Liver (tissue), 9 donors: Measurements from ENCODE around the gene ANKZF1. TPM values are rescaled to one million over a fixed set of nuclear protein-coding genes. Genes with fewer than 3 reads are reported as not detected.

Source experiments
- DNase-seq: peaks from one replicate; pipeline ENCODE4 v3.0.0-alpha.2; 2017; ENCODE audit warnings: low spot score
- H3K27ac ChIP-seq, 2 donors: one replicate each; pipeline ENCODE4 v1.7.0; 2013; ENCODE audit warnings: inconsistent platforms in 2 of 2, low read length in 2 of 2, control low read depth in 1 of 2, low read depth in 1 of 2, mild to moderate bottlenecking in 1 of 2
- H3K27me3 ChIP-seq, 4 donors: one replicate each; pipeline versions ENCODE4 v1.6.1 to v1.7.0; 2013; ENCODE audit warnings: low read length in 3 of 4, inconsistent platforms in 1 of 4, mild to moderate bottlenecking in 1 of 4, moderate library complexity in 1 of 4; ENCODE audit not compliant: control insufficient read depth in 4 of 4, insufficient read depth in 4 of 4
- H3K36me3 ChIP-seq, 4 donors: one replicate each; pipeline versions ENCODE4 v1.6.1 to v1.7.0; 2013; ENCODE audit warnings: low read length in 3 of 4, mild to moderate bottlenecking in 3 of 4, low read depth in 1 of 4, moderate library complexity in 1 of 4; ENCODE audit not compliant: control insufficient read depth in 4 of 4, insufficient read depth in 3 of 4
- H3K4me1 ChIP-seq, 4 donors: one replicate each; pipeline versions ENCODE4 v1.6.1 to v1.7.0; 2013; ENCODE audit warnings: low read length in 3 of 4, mild to moderate bottlenecking in 3 of 4, moderate library complexity in 1 of 4; ENCODE audit not compliant: control insufficient read depth in 4 of 4, insufficient read depth in 4 of 4
- H3K4me3 ChIP-seq, 3 donors: one replicate each; pipeline versions ENCODE4 v1.6.1 to v1.7.0; 2013; ENCODE audit warnings: low read length in 3 of 3, control low read depth in 1 of 3, low read depth in 1 of 3, mild to moderate bottlenecking in 1 of 3
- H3K9ac ChIP-seq, 2 donors: one replicate each; pipeline ENCODE4 v1.7.0; 2013; ENCODE audit warnings: low read length in 2 of 2, mild to moderate bottlenecking in 2 of 2, moderate library complexity in 2 of 2, control low read depth in 1 of 2, low read depth in 1 of 2
- H3K9me3 ChIP-seq, 4 donors: one replicate each; pipeline versions ENCODE4 v1.6.1 to v1.7.0; 2013; ENCODE audit warnings: low read length in 3 of 4; ENCODE audit not compliant: control insufficient read depth in 4 of 4
- ATF3 ChIP-seq: IDR thresholded peaks from 2 replicates; pipeline ENCODE4 v1.6.1; 2016; ENCODE audit warnings: antibody characterized with exemption
- CTCF ChIP-seq: fragments of 150-350 bp; IDR thresholded peaks from 2 replicates; pipeline ENCODE4 v1.5.1; 2017; ENCODE audit warnings: improper control_type of control experiment, low read depth, low read length; ENCODE audit not compliant: missing input control
- EGR1 ChIP-seq, 2 donors: IDR thresholded peaks; 2 replicates each; pipeline ENCODE4 v1.6.1; 2016 to 2018; ENCODE audit warnings: antibody characterized with exemption in 2 of 2, low read depth in 2 of 2
- FOXA2 ChIP-seq: IDR thresholded peaks from 2 replicates; pipeline ENCODE4 v1.6.1; 2016; ENCODE audit warnings: antibody characterized with exemption
- GABPA ChIP-seq, 2 donors: IDR thresholded peaks in 1 of 2; conservative IDR thresholded peaks in 1 of 2; 2 replicates each; pipeline ENCODE4 v1.6.1; 2016; ENCODE audit warnings: antibody characterized with exemption in 2 of 2, mild to moderate bottlenecking in 1 of 2, moderate library complexity in 1 of 2
- HNF4A ChIP-seq, 2 donors: conservative IDR thresholded peaks; 2 replicates each; pipeline ENCODE4 v1.6.1; 2016; ENCODE audit warnings: antibody characterized with exemption in 2 of 2, mild to moderate bottlenecking in 2 of 2
- HNF4G ChIP-seq: IDR thresholded peaks from 2 replicates; pipeline ENCODE4 v1.6.1; 2016; ENCODE audit warnings: antibody characterized with exemption
- NR2F2 ChIP-seq: IDR thresholded peaks from 2 replicates; pipeline ENCODE4 v1.6.1; 2016; ENCODE audit warnings: antibody characterized with exemption
- RAD21 ChIP-seq, 2 donors: IDR thresholded peaks; 2 replicates each; pipeline ENCODE4 v1.6.1; 2016; ENCODE audit warnings: antibody characterized with exemption in 2 of 2, mild to moderate bottlenecking in 2 of 2
- REST ChIP-seq: IDR thresholded peaks from 2 replicates; pipeline ENCODE4 v1.6.1; 2016; ENCODE audit warnings: antibody characterized with exemption, mild to moderate bottlenecking
- RXRA ChIP-seq, 2 donors: IDR thresholded peaks; 2 replicates each; pipeline ENCODE4 v1.6.1; 2017 to 2018; ENCODE audit warnings: antibody characterized with exemption in 2 of 2, mild to moderate bottlenecking in 1 of 2
- SP1 ChIP-seq: IDR thresholded peaks from 2 replicates; pipeline ENCODE4 v1.6.1; 2018; ENCODE audit warnings: antibody characterized with exemption, mild to moderate bottlenecking
- TAF1 ChIP-seq: conservative IDR thresholded peaks from 2 replicates; pipeline ENCODE4 v1.6.1; 2016; ENCODE audit warnings: antibody characterized with exemption, mild to moderate bottlenecking
- ZBTB33 ChIP-seq: IDR thresholded peaks from 2 replicates; pipeline ENCODE4 v1.6.1; 2016; ENCODE audit warnings: antibody characterized with exemption
- WGBS: extraction: QIAGEN DNeasy Blood & Tissue Kit; methylation state at CpG from one replicate; pipeline ENCODE4 v1.1.7; 2013; 5-methylcytosine and 5-hydroxymethylcytosine counted together
- polyA plus RNA-seq, 2 donors: library from polyadenylated mRNA; stranded (reverse) in 1 of 2; unstranded in 1 of 2; fragments of 200-250 nt in 1 of 2; fragments of >200 nt in 1 of 2; fragmentation: Nextera tagmentation in 1 of 2; extraction: Ambion mirVana in 1 of 2; gene quantifications; one replicate each; pipeline versions ENCODE4 v1.2.1 to v1.2.3, GENCODE V29; 2013 to 2015
- total RNA-seq, 2 donors: library from RNA; depleted of rRNA; stranded (reverse); fragments of >200 nt; gene quantifications; one replicate each; pipeline ENCODE4 v1.2.3, GENCODE V29; 2014
- donor health status: healthy.
- donor health status: healthy.
- donor health status: healthy.
- donor health status: healthy.
- donor health status: healthy.

Gene ANKZF1
- total and polyA plus RNA-seq, 4 donors, result 9.0 to 30.6 (median 20.5) TPM

- Histone ChIP-seq H3K9ac (peak overlapping the region; percentile 23 to 32), H3K4me3 (peak overlapping the region; percentile 11 to 95 (median 78)), H3K36me3 (peaks cover 2 to 16% (median 8%) of the 10 kb centered on the region in 4 donors), H3K9me3 (no peaks in the 10 kb centered on the region), H3K27me3 (no peaks in the 10 kb centered on the region), H3K4me1 (peaks cover 3 to 26% (median 23%) of the 10 kb centered on the region in 4 donors), H3K27ac (peak overlapping the region; percentile 95 to 97)
- 9% methylated on average over 22 of the region's 22 CpGs for WGBS
- peak; percentile 40 for DNase-seq
- TF ChIP-seq REST (peak; percentile 10), RXRA (IDR thresholded peaks at IDR 0.05) (no peak), HNF4A (conservative IDR thresholded peaks at IDR 0.05) (no peak), RAD21 (IDR thresholded peaks at IDR 0.05) (no peak)
Observed at GRCh38 chr2:219207134-219207883, 22.3 kb upstream of the ANKZF1 start.

- no peaks in the 10 kb centered on the region for H3K27me3 ChIP-seq
- H3K27ac ChIP-seq, result peak overlapping the region; percentile 95 to 97
- peak; percentile 42 for DNase-seq
- peak in 1 of 2 donors; percentile 20 for TF ChIP-seq RXRA (IDR thresholded peaks at IDR 0.05)
- no peak for TF ChIP-seq ATF3
- peak; percentile 30 for TF ChIP-seq SP1
- TF ChIP-seq HNF4A (conservative IDR thresholded peaks at IDR 0.05), result peak; percentile 69 to 73
- TF ChIP-seq HNF4G, result no peak
- H3K9ac ChIP-seq, result no peak overlapping the region
- H3K4me3 ChIP-seq, result peak overlapping the region in 1 of 3 donors; percentile 78
- no peaks in the 10 kb centered on the region for H3K9me3 ChIP-seq
- peaks cover 3 to 26% (median 23%) of the 10 kb centered on the region in 4 donors for H3K4me1 ChIP-seq
- WGBS, result 33% methylated on average over 17 of the region's 17 CpGs
- H3K36me3 ChIP-seq, result peaks cover 5 to 21% (median 9%) of the 10 kb centered on the region in 4 donors
Observed at GRCh38 chr2:219207884-219208740, 21.5 kb upstream of the ANKZF1 start.

GRCh38 chr2:219209236-219210195, 20.1 kb upstream of the ANKZF1 start:
- 87% methylated on average over 18 of the region's 18 CpGs for WGBS
- DNase-seq, result no peak
- H3K9ac ChIP-seq, result no peak overlapping the region
- peaks cover 3 to 26% (median 23%) of the 10 kb centered on the region in 4 donors for H3K4me1 ChIP-seq
- peaks cover 11 to 33% (median 13%) of the 10 kb centered on the region in 4 donors for H3K36me3 ChIP-seq
- H3K9me3 ChIP-seq, result no peaks in the 10 kb centered on the region
- no peaks in the 10 kb centered on the region for H3K27me3 ChIP-seq
- no peak overlapping the region for H3K4me3 ChIP-seq
- H3K27ac ChIP-seq, result no peak overlapping the region
- TF ChIP-seq HNF4G (no peak), CTCF (no peak), GABPA (IDR thresholded peaks at IDR 0.05 in 1 of 2, conservative IDR thresholded peaks at IDR 0.05 in 1 of 2) (no peak), NR2F2 (no peak), RXRA (IDR thresholded peaks at IDR 0.05) (no peak), EGR1 (IDR thresholded peaks at IDR 0.05; ENCODE audit: low read depth in 2 of 2) (no peak), FOXA2 (no peak), ZBTB33 (no peak), ATF3 (no peak), SP1 (no peak), TAF1 (no peak)
